ENCODE measurements around the gene CAMSAP2.

Gene CAMSAP2

DNA sequence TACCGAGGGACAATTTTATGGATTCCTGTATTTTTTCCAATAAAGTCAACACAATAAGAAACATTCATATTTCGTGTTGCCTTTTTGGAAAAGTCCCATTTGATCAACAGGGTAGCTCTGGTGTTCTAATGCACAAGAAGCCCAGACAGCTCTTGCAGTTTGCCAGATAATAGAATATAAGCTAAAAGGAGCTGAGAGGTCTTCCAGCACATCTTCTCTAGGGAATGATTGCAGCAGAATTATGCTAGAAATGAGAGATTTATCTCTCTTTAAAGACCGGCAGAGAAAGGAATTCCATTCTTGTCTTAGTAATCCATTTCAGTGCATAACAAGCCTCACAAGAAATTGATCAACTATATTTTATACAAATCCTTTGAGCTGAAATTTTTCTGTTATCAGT, 44.0 kb upstream of the CAMSAP2 start:
- no peak overlapping the region for H3K4me3 ChIP-seq (ENCODE audit: low read length)
- H3K4me2 ChIP-seq (ENCODE audit: low read depth, low read length): no peak overlapping the region
- H3K4me1 ChIP-seq (ENCODE audit: low read length): peaks cover under 1% of the 10 kb centered on the region
- H3K9me2 ChIP-seq (replicated peaks; ENCODE audit: insufficient read depth, low read length): no peaks in the 10 kb centered on the region
- H3K36me3 ChIP-seq (replicated peaks; ENCODE audit: insufficient read depth, low read length): no peaks in the 10 kb centered on the region
- no peak overlapping the region for H3K27ac ChIP-seq (ENCODE audit: low read length)
- no peak for DNase-seq
- H2AFZ ChIP-seq (ENCODE audit: low read length): no peak overlapping the region
- H3K27me3 ChIP-seq (replicated peaks; ENCODE audit: insufficient read depth, low read length): no peaks in the 10 kb centered on the region
- no peaks in the 10 kb centered on the region for H4K20me1 ChIP-seq (ENCODE audit: insufficient read depth, low read length)
- H3K9me3 ChIP-seq (replicated peaks; ENCODE audit: insufficient read depth, low read length): no peaks in the 10 kb centered on the region
- H3K79me2 ChIP-seq (ENCODE audit: low read length): no peaks in the 10 kb centered on the region
- TF ChIP-seq EZH2 (optimal IDR thresholded peaks at IDR 0.05; ENCODE audit: low read depth, low read length) (no peak), CTCF (IDR thresholded peaks at IDR 0.05; ENCODE audit: low read length) (no peak), EZH2phosphoT487 (IDR thresholded peaks at IDR 0.05; ENCODE audit: low read length) (no peak)
- H3K9ac ChIP-seq (ENCODE audit: low read length): no peak overlapping the region
- peaks cover 2% of the 10 kb centered on the region; the same call in 1 of the 2 replicates for H3F3A ChIP-seq (ENCODE audit: insufficient read depth, low read length)

- no peak overlapping the region for H3K9ac ChIP-seq (ENCODE audit: low read length)
- H3K27me3 ChIP-seq (replicated peaks; ENCODE audit: insufficient read depth, low read length): no peaks in the 10 kb centered on the region
- peak; percentile 85 for DNase-seq
- no peaks in the 10 kb centered on the region for H3K9me3 ChIP-seq (replicated peaks; ENCODE audit: insufficient read depth, low read length)
- peak overlapping the region; percentile 67 for H2AFZ ChIP-seq (ENCODE audit: low read length)
- no peak overlapping the region for H3K4me3 ChIP-seq (ENCODE audit: low read length)
- H3K4me1 ChIP-seq (ENCODE audit: low read length): peaks cover 5% of the 10 kb centered on the region
- H3K79me2 ChIP-seq (ENCODE audit: low read length): no peaks in the 10 kb centered on the region
- no peaks in the 10 kb centered on the region for H4K20me1 ChIP-seq (ENCODE audit: insufficient read depth, low read length)
- H3K27ac ChIP-seq (ENCODE audit: low read length): peak overlapping the region; percentile 34; the same call in 1 of the 2 replicates
- TF ChIP-seq CTCF (IDR thresholded peaks at IDR 0.05; ENCODE audit: low read length) (no peak), EZH2phosphoT487 (IDR thresholded peaks at IDR 0.05; ENCODE audit: low read length) (no peak), EZH2 (optimal IDR thresholded peaks at IDR 0.05; ENCODE audit: low read depth, low read length) (no peak)
- peaks cover 8% of the 10 kb centered on the region; the same call in 1 of the 2 replicates for H3F3A ChIP-seq (ENCODE audit: insufficient read depth, low read length)
- no peaks in the 10 kb centered on the region for H3K36me3 ChIP-seq (replicated peaks; ENCODE audit: insufficient read depth, low read length)
- H3K9me2 ChIP-seq (replicated peaks; ENCODE audit: insufficient read depth, low read length): no peaks in the 10 kb centered on the region
- H3K4me2 ChIP-seq (ENCODE audit: low read depth, low read length): peak overlapping the region; percentile 14; the same call in 1 of the 2 replicates
Measured at GRCh38 chr1:200699871-200700270, 38.8 kb upstream of the CAMSAP2 start.

DNA sequence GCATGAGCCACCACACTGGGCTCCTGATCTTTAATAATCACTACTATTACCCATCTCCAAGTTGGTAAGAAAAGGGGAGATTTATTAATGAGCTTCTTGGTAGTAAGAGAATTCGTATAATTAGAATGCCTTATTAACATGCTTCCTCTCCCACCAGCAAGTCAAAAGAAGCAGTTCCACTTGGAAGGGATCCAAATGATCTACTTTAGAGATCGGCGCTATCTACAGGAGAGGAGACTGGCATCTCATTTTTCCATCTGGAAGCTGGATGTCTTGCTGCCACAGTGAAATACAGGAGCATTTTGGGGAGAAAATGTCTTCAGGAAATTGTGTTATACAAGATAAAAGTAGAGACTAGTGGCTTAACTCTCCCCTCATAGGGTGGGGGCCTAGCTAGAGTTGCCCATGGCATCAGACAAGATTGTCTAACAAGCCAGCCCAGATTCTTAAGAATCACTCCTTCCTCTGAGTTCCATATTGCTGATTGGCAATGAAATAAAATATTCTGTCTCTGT, 33.6 kb upstream of the CAMSAP2 start:
- Histone ChIP-seq H3K4me3 (ENCODE audit: low read length) (no peak overlapping the region), H2AFZ (ENCODE audit: low read length) (no peak overlapping the region), H3K79me2 (ENCODE audit: low read length) (no peaks in the 10 kb centered on the region), H3K4me2 (ENCODE audit: low read depth, low read length) (no peak overlapping the region), H3F3A (ENCODE audit: insufficient read depth, low read length) (peaks cover 2% of the 10 kb centered on the region; the same call in 1 of the 2 replicates), H3K36me3 (replicated peaks; ENCODE audit: insufficient read depth, low read length) (no peaks in the 10 kb centered on the region), H3K27me3 (replicated peaks; ENCODE audit: insufficient read depth, low read length) (no peaks in the 10 kb centered on the region), H3K4me1 (ENCODE audit: low read length) (peaks cover 20% of the 10 kb centered on the region), H3K9ac (ENCODE audit: low read length) (no peak overlapping the region), H3K9me2 (replicated peaks; ENCODE audit: insufficient read depth, low read length) (no peaks in the 10 kb centered on the region), H3K27ac (ENCODE audit: low read length) (no peak overlapping the region), H4K20me1 (ENCODE audit: insufficient read depth, low read length) (no peaks in the 10 kb centered on the region), H3K9me3 (replicated peaks; ENCODE audit: insufficient read depth, low read length) (no peaks in the 10 kb centered on the region)
- TF ChIP-seq EZH2 (optimal IDR thresholded peaks at IDR 0.05; ENCODE audit: low read depth, low read length) (no peak), CTCF (IDR thresholded peaks at IDR 0.05; ENCODE audit: low read length) (no peak), EZH2phosphoT487 (IDR thresholded peaks at IDR 0.05; ENCODE audit: low read length) (no peak)
- no peak for DNase-seq
